ENCODE data around the gene CD248.
A peak's percentile ranks its signal among the peaks of the same experiment; 100 is the strongest.

Gene CD248

DNA sequence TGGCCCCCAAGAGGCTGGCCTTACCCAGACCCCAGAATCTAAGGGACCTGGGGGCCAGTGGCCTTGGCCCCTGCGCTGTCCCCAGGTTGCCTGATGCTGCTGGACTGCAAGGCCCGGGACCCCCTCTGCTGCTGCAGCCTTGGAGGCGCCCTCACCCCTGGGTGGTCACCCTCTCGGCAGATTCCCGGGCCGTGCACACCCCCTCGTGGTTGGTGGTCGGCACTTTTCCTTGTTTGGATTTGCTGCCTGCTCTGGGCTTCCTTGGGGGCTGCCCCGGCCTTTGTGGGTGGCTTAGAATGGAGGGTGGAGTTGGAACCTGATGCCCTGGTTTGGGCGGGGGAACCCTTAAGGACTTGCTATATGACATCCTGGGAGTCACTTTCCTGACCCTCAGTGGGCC is 14.1 kb upstream of the CD248 start:
- no peak overlapping the region for H3K4me3 ChIP-seq (ENCODE audit: severe bottlenecking)
- H3K9me3 ChIP-seq (ENCODE audit: severe bottlenecking), result no peaks in the 10 kb centered on the region
- no peak overlapping the region for H3K27ac ChIP-seq (ENCODE audit: poor library complexity, severe bottlenecking)
- TF ChIP-seq, protein P1, sequence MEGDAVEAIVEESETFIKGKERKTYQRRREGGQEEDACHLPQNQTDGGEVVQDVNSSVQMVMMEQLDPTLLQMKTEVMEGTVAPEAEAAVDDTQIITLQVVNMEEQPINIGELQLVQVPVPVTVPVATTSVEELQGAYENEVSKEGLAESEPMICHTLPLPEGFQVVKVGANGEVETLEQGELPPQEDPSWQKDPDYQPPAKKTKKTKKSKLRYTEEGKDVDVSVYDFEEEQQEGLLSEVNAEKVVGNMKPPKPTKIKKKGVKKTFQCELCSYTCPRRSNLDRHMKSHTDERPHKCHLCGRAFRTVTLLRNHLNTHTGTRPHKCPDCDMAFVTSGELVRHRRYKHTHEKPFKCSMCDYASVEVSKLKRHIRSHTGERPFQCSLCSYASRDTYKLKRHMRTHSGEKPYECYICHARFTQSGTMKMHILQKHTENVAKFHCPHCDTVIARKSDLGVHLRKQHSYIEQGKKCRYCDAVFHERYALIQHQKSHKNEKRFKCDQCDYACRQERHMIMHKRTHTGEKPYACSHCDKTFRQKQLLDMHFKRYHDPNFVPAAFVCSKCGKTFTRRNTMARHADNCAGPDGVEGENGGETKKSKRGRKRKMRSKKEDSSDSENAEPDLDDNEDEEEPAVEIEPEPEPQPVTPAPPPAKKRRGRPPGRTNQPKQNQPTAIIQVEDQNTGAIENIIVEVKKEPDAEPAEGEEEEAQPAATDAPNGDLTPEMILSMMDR (IDR thresholded peaks at IDR 0.05; ENCODE audit: poor library complexity, severe bottlenecking), result no peak
- DNase-seq (ENCODE audit: low spot score), result no peak
- peaks cover 31% of the 10 kb centered on the region for H3K4me1 ChIP-seq (ENCODE audit: insufficient read depth, poor library complexity, severe bottlenecking)
- ATAC-seq (ENCODE audit: low read depth), result no peak
- H3K36me3 ChIP-seq (ENCODE audit: low read depth), result peaks cover 37% of the 10 kb centered on the region
- no peaks in the 10 kb centered on the region for H3K27me3 ChIP-seq (ENCODE audit: insufficient read depth, poor library complexity, severe bottlenecking)

DNA sequence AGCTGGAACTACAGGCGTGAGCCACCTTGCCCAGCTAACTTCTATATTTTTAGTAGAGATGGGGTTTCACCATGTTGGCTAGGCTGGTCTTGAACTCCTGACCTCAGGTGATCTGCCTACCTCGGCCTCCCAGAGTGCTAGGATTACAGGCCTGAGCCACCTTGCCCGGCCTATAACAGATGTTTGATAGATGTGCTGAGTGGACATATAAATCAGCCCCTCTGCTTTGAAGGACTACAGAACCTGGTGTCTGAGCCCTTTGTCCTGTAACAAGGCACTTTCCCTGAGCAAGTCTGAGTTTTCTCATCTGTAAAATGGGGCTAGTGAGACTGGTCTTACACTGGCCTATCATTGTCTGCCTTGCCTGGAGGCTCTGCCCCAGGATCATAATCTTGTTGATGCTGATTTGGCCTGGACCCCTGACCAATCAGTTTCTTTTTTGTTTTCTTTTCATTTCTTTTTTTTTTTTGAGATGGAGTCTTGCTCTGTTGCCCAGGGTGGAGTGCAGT is 12.4 kb upstream of the CD248 start:
- H3K27me3 ChIP-seq (ENCODE audit: insufficient read depth, poor library complexity, severe bottlenecking), result no peaks in the 10 kb centered on the region
- peak overlapping the region; percentile 92 for H3K27ac ChIP-seq (ENCODE audit: poor library complexity, severe bottlenecking)
- ATAC-seq (ENCODE audit: low read depth) (no peak), DNase-seq (ENCODE audit: low spot score) (no peak)
- H3K9me3 ChIP-seq (ENCODE audit: severe bottlenecking), result no peaks in the 10 kb centered on the region
- TF ChIP-seq, protein P1 (IDR thresholded peaks at IDR 0.05; ENCODE audit: poor library complexity, severe bottlenecking), result no peak
- peaks cover 24% of the 10 kb centered on the region for H3K36me3 ChIP-seq (ENCODE audit: low read depth)
- H3K4me1 ChIP-seq (ENCODE audit: insufficient read depth, poor library complexity, severe bottlenecking), result peaks cover 29% of the 10 kb centered on the region
- no peak overlapping the region for H3K4me3 ChIP-seq (ENCODE audit: severe bottlenecking)

DNA sequence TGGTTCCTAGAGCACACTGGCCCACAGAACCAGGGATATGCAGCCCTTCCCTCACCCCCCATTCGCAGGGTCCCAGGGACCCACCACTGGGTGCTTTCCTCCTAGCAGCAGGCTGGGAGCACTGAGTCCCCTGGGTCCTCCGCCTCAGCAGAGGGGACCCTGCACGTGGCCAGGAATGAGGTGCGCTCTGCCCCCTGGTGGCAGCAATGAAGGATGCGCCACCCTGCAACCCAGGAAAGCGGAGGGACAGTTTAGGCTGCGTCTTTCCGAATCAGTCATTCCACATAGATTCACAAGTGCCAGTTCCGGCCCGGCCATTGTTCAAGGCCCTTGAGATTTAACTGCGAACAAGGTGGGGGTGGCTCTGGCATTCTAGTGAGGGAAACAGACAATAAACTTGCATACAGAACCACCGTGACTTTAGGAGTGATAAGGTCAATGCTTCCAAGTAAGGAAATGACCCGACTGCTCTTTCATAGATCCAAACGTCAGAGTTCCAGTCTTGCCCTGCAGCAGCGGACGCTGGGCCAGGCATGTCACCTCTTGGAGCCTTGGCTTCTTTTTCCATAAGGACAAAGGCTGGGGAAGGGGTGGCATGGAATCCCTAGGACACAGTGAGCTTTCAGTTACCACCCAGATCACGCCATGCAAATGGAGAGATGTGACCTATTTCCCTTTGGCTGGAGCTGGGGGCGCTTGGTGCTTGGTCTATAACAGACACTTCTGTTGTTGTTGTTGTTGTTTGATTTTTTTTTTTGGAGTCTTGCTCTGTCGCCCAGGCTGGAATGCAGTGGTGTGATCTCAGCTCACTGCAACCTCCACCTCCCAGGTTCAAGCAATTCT is 11.7 kb upstream of the CD248 start:
- Histone ChIP-seq H3K9me3 (ENCODE audit: severe bottlenecking) (no peaks in the 10 kb centered on the region), H3K4me1 (ENCODE audit: insufficient read depth, poor library complexity, severe bottlenecking) (peaks cover 29% of the 10 kb centered on the region), H3K4me3 (ENCODE audit: severe bottlenecking) (no peak overlapping the region), H3K27ac (ENCODE audit: poor library complexity, severe bottlenecking) (peak overlapping the region; percentile 92), H3K36me3 (ENCODE audit: low read depth) (peaks cover 20% of the 10 kb centered on the region), H3K27me3 (ENCODE audit: insufficient read depth, poor library complexity, severe bottlenecking) (no peaks in the 10 kb centered on the region)
- peak; percentile 57 for ATAC-seq (ENCODE audit: low read depth)
- TF ChIP-seq, protein P1 (IDR thresholded peaks at IDR 0.05; ENCODE audit: poor library complexity, severe bottlenecking), result peak; percentile 92
- no peak for DNase-seq (ENCODE audit: low spot score)

DNA sequence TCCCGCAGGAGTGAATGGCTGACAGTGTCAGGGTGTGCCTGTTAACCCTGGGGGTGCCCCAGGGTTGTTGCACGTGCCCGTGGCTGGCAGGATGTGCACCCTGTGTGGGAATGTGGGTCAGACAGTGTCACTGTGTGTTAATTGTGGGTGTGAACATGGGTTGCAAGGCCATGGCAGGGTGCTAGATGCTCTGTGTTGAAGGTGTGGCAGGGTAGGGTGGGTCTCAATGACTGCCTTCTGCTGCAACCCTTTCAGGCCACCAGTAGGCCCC is 11.1 kb upstream of the CD248 start:
- peak overlapping the region; percentile 92 for H3K27ac ChIP-seq (ENCODE audit: poor library complexity, severe bottlenecking)
- no peaks in the 10 kb centered on the region for H3K9me3 ChIP-seq (ENCODE audit: severe bottlenecking)
- ATAC-seq (ENCODE audit: low read depth) (peak; percentile 24), DNase-seq (ENCODE audit: low spot score) (no peak)
- TF ChIP-seq, protein P1 (IDR thresholded peaks at IDR 0.05; ENCODE audit: poor library complexity, severe bottlenecking), result no peak
- no peaks in the 10 kb centered on the region for H3K27me3 ChIP-seq (ENCODE audit: insufficient read depth, poor library complexity, severe bottlenecking)
- no peak overlapping the region for H3K4me3 ChIP-seq (ENCODE audit: severe bottlenecking)
- peaks cover 14% of the 10 kb centered on the region for H3K36me3 ChIP-seq (ENCODE audit: low read depth)
- H3K4me1 ChIP-seq (ENCODE audit: insufficient read depth, poor library complexity, severe bottlenecking), result peaks cover 29% of the 10 kb centered on the region
